RWPE1 (cell line): ENCODE measurements around the gene ARHGEF7.

ENCODE experiments used
- CTCF ChIA-PET: fragments of 350-600 bp; sonication (Branson Sonifier 250); formaldehyde crosslinking; extraction: SDS; loops from one replicate; lab custom pipeline; 2021; lab: Yijun Ruan, JAX
- POLR2A ChIA-PET: fragments of 400-600 bp; formaldehyde crosslinking; extraction: SDS; loops from one replicate; lab custom pipeline; 2020; ENCODE audit warnings: antibody characterized with exemption; ENCODE audit not compliant: low non-redundant PET; lab: Yijun Ruan, JAX
- DNase-seq: peaks from one replicate; pipeline ENCODE4 v3.0.0; 2012; ENCODE audit warnings: low spot score
- H3K27ac ChIP-seq: fragments of 450-650 bp; 2 replicates; pipeline ENCODE4 v1.5.1; 2017
- TF ChIP-seq, protein P1 (sequence below): fragments of 450-650 bp; conservative IDR thresholded peaks from 2 replicates; pipeline ENCODE4 v1.5.1; 2017; ENCODE audit warnings: low read depth, mild to moderate bottlenecking

Gene ARHGEF7

DNA sequence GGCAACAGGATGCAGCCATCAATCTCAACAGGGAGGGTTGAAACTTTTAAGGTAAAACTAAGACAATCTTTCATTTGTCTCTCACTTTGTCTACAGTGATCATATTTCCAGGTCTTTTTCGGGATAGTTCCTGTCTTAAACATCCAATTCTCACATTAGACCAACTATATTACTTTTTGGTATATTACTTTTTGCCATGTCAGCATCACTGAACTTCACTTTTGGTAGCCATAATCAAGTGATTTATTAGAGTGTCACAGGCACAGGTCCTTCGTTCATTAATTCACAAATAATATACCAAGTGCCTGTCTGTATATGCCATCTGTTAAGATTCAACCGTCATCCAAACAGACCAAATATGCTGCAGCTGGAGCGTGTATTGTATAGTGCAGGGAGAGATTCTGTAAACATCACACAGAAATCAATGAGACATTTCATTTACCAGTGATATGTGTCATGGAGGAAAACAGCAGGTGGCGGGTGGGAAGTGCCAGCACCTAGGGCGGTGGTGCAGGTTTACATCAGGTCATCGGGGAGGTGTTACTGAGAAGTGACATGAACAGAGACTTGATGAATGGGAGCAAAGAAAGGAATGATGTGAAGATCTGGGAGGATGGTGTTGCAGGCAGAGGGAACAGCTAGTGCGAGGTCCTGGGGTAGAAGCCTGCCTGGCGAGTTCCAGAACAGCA, 24.9 kb downstream of the ARHGEF7 start:
- ChIA-PET POLR2A (no interaction called here), CTCF (no interaction called here)
- TF ChIP-seq, protein P1, sequence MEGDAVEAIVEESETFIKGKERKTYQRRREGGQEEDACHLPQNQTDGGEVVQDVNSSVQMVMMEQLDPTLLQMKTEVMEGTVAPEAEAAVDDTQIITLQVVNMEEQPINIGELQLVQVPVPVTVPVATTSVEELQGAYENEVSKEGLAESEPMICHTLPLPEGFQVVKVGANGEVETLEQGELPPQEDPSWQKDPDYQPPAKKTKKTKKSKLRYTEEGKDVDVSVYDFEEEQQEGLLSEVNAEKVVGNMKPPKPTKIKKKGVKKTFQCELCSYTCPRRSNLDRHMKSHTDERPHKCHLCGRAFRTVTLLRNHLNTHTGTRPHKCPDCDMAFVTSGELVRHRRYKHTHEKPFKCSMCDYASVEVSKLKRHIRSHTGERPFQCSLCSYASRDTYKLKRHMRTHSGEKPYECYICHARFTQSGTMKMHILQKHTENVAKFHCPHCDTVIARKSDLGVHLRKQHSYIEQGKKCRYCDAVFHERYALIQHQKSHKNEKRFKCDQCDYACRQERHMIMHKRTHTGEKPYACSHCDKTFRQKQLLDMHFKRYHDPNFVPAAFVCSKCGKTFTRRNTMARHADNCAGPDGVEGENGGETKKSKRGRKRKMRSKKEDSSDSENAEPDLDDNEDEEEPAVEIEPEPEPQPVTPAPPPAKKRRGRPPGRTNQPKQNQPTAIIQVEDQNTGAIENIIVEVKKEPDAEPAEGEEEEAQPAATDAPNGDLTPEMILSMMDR: no peak

DNA sequence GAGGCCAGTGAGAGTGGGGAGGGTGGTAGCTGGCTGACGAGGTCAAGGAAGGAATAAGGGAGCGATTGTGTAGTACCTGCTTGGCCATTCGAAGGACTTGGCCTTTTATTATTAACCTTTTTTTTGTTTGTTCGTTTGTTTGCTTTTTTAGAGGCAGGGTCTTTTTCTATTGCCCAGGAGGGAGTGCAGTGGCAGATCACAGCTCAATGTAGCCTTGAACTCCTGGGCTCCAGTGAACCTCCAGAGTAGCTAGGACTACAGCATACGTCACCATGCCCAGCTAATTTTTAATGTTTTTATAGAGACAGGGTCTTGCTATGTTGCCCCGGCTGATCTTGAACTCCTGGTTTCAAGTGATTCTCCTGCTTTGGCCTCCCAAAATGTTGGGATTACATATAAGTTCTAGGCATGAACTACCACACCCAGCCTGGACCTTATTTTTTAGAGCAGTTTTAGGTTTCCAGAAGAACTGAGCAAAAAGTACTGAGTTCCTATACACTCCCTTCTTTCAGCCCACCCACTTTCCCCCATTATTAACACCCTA, 25.5 kb downstream of the ARHGEF7 start:
- H3K27ac ChIP-seq: no peak overlapping the region
- ChIA-PET CTCF (no interaction called here), POLR2A (no interaction called here)
- DNase-seq: no peak
- TF ChIP-seq, protein P1: no peak

More for the DNA sequence above, 24.9 kb downstream of the ARHGEF7 start:
- no peak overlapping the region for H3K27ac ChIP-seq
- DNase-seq: no peak

DNA sequence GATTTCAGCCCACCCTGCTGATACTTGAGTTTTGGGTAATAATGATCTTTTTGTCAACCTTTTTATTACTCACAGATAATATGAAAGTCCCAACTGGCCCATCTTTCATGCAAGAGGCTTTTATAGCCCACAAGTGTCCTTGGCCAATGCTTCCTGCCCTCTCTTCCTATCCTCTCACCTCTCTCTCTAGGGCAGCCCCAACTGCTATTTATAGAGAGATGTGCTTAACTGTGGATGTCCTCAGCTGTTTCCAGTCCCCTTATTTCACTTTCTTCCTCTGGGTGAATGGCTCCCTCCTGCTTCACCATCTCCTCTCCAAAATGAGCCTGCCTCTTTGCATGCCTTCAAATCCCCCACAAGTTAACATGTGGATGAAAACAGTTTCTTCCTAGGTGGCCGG, 27.4 kb downstream of the ARHGEF7 start:
- ChIA-PET CTCF (no interaction called here), POLR2A (no interaction called here)
- TF ChIP-seq, protein P1: no peak
- H3K27ac ChIP-seq: no peak overlapping the region
- no peak for DNase-seq

DNA sequence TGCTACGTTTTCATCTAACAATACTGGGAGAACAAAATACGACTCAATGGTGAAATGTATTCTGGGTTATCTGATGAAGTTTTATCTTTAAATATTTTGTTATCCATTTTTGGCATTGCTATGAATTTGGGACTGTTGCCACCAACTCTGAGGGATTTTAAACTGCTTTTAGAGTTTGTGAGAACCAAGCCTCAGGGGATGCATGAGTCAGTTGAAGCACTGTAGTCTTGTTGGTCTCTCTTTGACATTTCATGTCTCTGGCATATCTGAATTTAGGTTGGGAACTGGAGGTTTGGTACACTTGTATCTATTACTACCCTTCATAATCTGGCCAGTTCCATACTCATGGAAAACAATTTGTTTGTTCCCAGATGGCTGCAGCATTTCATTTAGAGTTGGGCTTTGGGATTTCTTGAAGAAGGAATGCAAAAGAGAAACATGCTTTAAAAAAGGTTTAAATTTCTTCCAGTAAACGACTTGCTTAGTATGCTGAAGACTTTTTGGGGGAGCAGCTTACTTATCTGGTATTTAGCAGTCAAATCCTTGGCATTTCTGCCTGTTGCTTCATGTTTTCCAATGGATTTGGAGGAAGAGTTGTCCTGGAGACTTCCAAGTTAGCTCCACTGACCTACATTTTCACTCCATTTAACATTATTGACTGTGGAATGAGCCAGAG, 28.9 kb downstream of the ARHGEF7 start:
- ChIA-PET POLR2A (no interaction called here), CTCF (interaction anchor here (0.7 to 1.1 kb wide), 2 partner anchors 9 to 131 kb away, joined by 3 to 4 read pairs; no protein-coding TSS in a partner anchor)
- no peak for DNase-seq
- H3K27ac ChIP-seq: no peak overlapping the region
- TF ChIP-seq, protein P1: no peak

DNA sequence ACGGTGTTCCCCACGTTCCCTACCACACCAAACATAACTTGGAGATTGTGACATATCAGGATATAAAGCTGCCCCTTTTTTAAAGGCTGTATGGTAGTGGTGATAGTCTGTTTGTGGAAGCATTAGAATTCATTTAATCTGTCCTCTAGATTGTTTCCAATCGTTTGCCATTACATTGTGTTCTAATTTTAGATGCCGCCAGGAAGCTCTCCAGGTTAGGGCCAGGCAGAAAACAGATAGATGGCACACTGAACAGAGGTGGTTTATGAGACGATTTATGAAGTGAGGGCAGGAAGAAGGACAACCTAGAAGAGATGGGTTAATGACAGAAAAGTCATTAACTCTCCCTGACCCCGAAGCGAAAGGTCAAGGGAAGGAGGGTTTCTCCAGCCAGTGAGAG, 30.0 kb downstream of the ARHGEF7 start:
- CTCF ChIA-PET: interaction anchor here (0.7 kb wide), 1 partner anchor 130 kb away, joined by 4 read pairs; no protein-coding TSS in a partner anchor
- POLR2A ChIA-PET: no interaction called here
- TF ChIP-seq, protein P1: no peak

DNA sequence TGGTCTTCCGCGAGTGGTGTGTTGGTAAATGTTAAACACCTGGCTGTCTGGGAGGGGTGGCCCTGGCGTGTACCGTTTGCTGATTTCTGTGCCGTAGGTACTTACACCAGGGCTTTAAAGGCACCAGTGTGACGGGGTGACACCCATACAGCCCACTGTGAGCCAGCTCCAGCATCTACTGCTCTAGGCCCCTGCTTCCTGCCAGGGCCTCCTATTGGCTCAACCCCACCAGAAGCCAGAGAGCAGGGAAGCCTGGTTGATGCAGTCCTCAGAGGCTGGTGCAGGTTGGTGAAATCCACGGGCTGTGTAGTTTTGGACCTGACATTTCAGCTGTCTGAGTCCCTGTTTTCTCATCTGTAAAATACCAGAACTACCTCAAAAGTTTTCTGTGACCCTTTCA, 30.4 kb downstream of the ARHGEF7 start:
- H3K27ac ChIP-seq: no peak overlapping the region
- TF ChIP-seq, protein P1: no peak
- DNase-seq: no peak
- ChIA-PET POLR2A (no interaction called here), CTCF (no interaction called here)

More for the DNA sequence above, 30.0 kb downstream of the ARHGEF7 start:
- H3K27ac ChIP-seq: no peak overlapping the region
- no peak for DNase-seq
